ENCODE data around the gene NF2.

Gene NF2

GRCh38 chr22:29701155-29701999 is 97.9 kb downstream of the NF2 start:
- H3K27ac Mint-ChIP-seq = no peak overlapping the region
- H3K36me3 Mint-ChIP-seq (ENCODE audit: low read depth) = peaks cover 6% of the 10 kb centered on the region
- peaks cover 71% of the 10 kb centered on the region for H3K27me3 Mint-ChIP-seq (ENCODE audit: low read depth, poor library complexity)
- H3K4me3 Mint-ChIP-seq = no peak overlapping the region
- TF ChIP-seq CTCF (IDR thresholded peaks at IDR 0.05) = no peak
- H3K4me1 Mint-ChIP-seq = peaks cover 48% of the 10 kb centered on the region
- DNase-seq = no peak
- H3K9me3 Mint-ChIP-seq = no peaks in the 10 kb centered on the region

GRCh38 chr22:29702000-29702930 is 98.8 kb downstream of the NF2 start:
- TF ChIP-seq CTCF (IDR thresholded peaks at IDR 0.05) = no peak
- H3K9me3 Mint-ChIP-seq = no peaks in the 10 kb centered on the region
- H3K4me1 Mint-ChIP-seq = peaks cover 57% of the 10 kb centered on the region
- H3K27me3 Mint-ChIP-seq (ENCODE audit: low read depth, poor library complexity) = peaks cover 80% of the 10 kb centered on the region
- H3K27ac Mint-ChIP-seq = no peak overlapping the region
- H3K4me3 Mint-ChIP-seq = peak overlapping the region; percentile 39
- DNase-seq = no peak
- H3K36me3 Mint-ChIP-seq (ENCODE audit: low read depth) = peaks cover 4% of the 10 kb centered on the region

GRCh38 chr22:29702931-29703501 is 99.6 kb downstream of the NF2 start:
- Mint-ChIP-seq H3K27ac (no peak overlapping the region), H3K4me3 (no peak overlapping the region), H3K4me1 (peaks cover 57% of the 10 kb centered on the region), H3K27me3 (ENCODE audit: low read depth, poor library complexity) (peaks cover 88% of the 10 kb centered on the region), H3K9me3 (no peaks in the 10 kb centered on the region), H3K36me3 (ENCODE audit: low read depth) (peaks cover 3% of the 10 kb centered on the region)
- DNase-seq = no peak
- no peak for TF ChIP-seq CTCF (IDR thresholded peaks at IDR 0.05)

- no peak for DNase-seq
- peaks cover 91% of the 10 kb centered on the region for H3K27me3 Mint-ChIP-seq (ENCODE audit: low read depth, poor library complexity)
- no peak overlapping the region for H3K4me3 Mint-ChIP-seq
- H3K4me1 Mint-ChIP-seq = peaks cover 51% of the 10 kb centered on the region
- TF ChIP-seq CTCF (IDR thresholded peaks at IDR 0.05) = no peak
- no peaks in the 10 kb centered on the region for H3K36me3 Mint-ChIP-seq (ENCODE audit: low read depth)
- no peaks in the 10 kb centered on the region for H3K9me3 Mint-ChIP-seq
- no peak overlapping the region for H3K27ac Mint-ChIP-seq
These were observed 100.2 kb downstream of the NF2 start for GRCh38 chr22:29703569-29704195.

GRCh38 chr22:29704528-29705285 is 101.3 kb downstream of the NF2 start:
- Mint-ChIP-seq H3K36me3 (ENCODE audit: low read depth) (no peaks in the 10 kb centered on the region), H3K27me3 (ENCODE audit: low read depth, poor library complexity) (peaks cover 96% of the 10 kb centered on the region), H3K27ac (no peak overlapping the region), H3K4me1 (peaks cover 46% of the 10 kb centered on the region), H3K9me3 (no peaks in the 10 kb centered on the region), H3K4me3 (no peak overlapping the region)
- no peak for DNase-seq
- TF ChIP-seq CTCF (IDR thresholded peaks at IDR 0.05) = no peak
